ENCODE results near the gene ACTN3. TPM values are rescaled to one million over a fixed set of nuclear protein-coding genes. Genes with fewer than 3 reads are reported as not detected.

The ACTN3 gene
- total and polyA plus RNA-seq, 2 donors (not counting 1 experiment from before 2014, with no cell fraction given), result under 0.01 TPM; not detected in 1

DNA sequence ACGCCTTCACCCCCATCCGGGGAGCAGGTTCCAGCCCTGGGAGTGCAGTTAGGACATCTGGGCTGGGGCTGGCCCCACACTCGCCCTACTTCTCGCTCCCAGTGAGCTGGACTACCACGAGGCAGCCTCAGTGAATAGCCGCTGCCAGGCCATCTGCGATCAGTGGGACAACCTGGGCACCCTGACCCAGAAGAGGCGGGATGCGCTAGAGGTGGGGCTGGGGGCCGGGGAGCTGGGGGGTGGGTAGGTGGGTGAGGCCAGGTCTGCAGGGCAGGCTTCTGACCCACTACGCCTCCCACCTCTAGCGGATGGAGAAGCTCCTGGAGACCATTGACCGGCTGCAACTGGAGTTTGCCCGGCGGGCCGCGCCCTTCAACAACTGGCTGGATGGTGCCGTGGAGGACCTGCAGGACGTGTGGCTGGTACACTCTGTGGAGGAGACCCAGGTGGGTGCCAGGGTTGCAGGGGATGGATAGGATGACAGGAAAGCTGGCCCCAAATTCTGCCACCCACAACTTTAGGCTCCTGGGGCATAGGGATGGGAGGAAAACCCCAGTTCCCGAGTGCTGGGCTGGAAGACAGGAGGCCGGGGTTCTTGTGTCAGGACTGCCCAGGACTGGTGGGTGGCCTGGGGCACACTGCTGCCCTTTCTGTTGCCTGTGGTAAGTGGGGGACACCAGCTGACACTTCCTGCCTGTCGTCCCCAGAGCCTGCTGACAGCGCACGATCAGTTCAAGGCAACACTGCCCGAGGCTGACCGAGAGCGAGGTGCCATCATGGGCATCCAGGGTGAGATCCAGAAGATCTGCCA, 13.4 kb downstream of the ACTN3 start:
- no peak overlapping the region for H3K4me3 ChIP-seq (replicated peaks in 1 of 4; ENCODE audit: control extremely low read depth in 1 of 4, insufficient read depth in 1 of 4, low read depth in 3 of 4, low read length in 4 of 4)
- no peak for DNase-seq (ENCODE audit: low read depth in 2 of 2)
- H3K27ac ChIP-seq (ENCODE audit: insufficient read depth, low read length), result no peak overlapping the region
- no peaks in the 10 kb centered on the region for H4K20me1 ChIP-seq (ENCODE audit: control insufficient read depth, extremely low read depth, insufficient read depth, low read length)
- TF ChIP-seq EZH2 (IDR thresholded peaks at IDR 0.05; ENCODE audit: low read length, missing control alignments), result no peak
- H2AFZ ChIP-seq (ENCODE audit: low read length), result no peak overlapping the region
- H3K4me1 ChIP-seq (ENCODE audit: control insufficient read depth, extremely low read depth, insufficient read depth, low read length), result no peaks in the 10 kb centered on the region
- H3K36me3 ChIP-seq (ENCODE audit: control insufficient read depth, insufficient read depth, low read length), result no peaks in the 10 kb centered on the region
- H3K9ac ChIP-seq (ENCODE audit: insufficient read depth, low read length), result no peak overlapping the region
- H3K4me2 ChIP-seq (ENCODE audit: extremely low read depth, insufficient read depth, low read length), result no peak overlapping the region
- H3K27me3 ChIP-seq (ENCODE audit: control insufficient read depth, insufficient read depth, low read length), result peaks cover 16% of the 10 kb centered on the region
- H3K9me3 ChIP-seq (ENCODE audit: control insufficient read depth, insufficient read depth, low read depth, low read length), result no peaks in the 10 kb centered on the region
- H3K79me2 ChIP-seq (ENCODE audit: control insufficient read depth, insufficient read depth, low read length), result no peaks in the 10 kb centered on the region

- H3K36me3 ChIP-seq (ENCODE audit: control insufficient read depth, insufficient read depth, low read length), result no peaks in the 10 kb centered on the region
- H3K79me2 ChIP-seq (ENCODE audit: control insufficient read depth, insufficient read depth, low read length), result no peaks in the 10 kb centered on the region
- no peak overlapping the region for H2AFZ ChIP-seq (ENCODE audit: low read length)
- no peak overlapping the region for H3K4me2 ChIP-seq (ENCODE audit: extremely low read depth, insufficient read depth, low read length)
- H3K27ac ChIP-seq (ENCODE audit: insufficient read depth, low read length), result no peak overlapping the region
- H3K9ac ChIP-seq (ENCODE audit: insufficient read depth, low read length), result no peak overlapping the region
- no peaks in the 10 kb centered on the region for H4K20me1 ChIP-seq (ENCODE audit: control insufficient read depth, extremely low read depth, insufficient read depth, low read length)
- peaks cover 12% of the 10 kb centered on the region for H3K27me3 ChIP-seq (ENCODE audit: control insufficient read depth, insufficient read depth, low read length)
- no peak overlapping the region for H3K4me3 ChIP-seq (replicated peaks in 1 of 4; ENCODE audit: control extremely low read depth in 1 of 4, insufficient read depth in 1 of 4, low read depth in 3 of 4, low read length in 4 of 4)
- H3K4me1 ChIP-seq (ENCODE audit: control insufficient read depth, extremely low read depth, insufficient read depth, low read length), result no peaks in the 10 kb centered on the region
- DNase-seq (ENCODE audit: low read depth in 2 of 2), result no peak
- H3K9me3 ChIP-seq (ENCODE audit: control insufficient read depth, insufficient read depth, low read depth, low read length), result no peaks in the 10 kb centered on the region
- TF ChIP-seq EZH2 (IDR thresholded peaks at IDR 0.05; ENCODE audit: low read length, missing control alignments) (no peak), CTCF (conservative IDR thresholded peaks at IDR 0.05 in 1 of 2, IDR thresholded peaks at IDR 0.05 in 1 of 2; ENCODE audit: low read depth in 1 of 2, low read length in 2 of 2) (no peak)
Observed at GRCh38 chr11:66561178-66561974, 14.7 kb downstream of the ACTN3 start.

GRCh38 chr11:66561975-66562248, 15.2 kb downstream of the ACTN3 start:
- Histone ChIP-seq H4K20me1 (ENCODE audit: control insufficient read depth, extremely low read depth, insufficient read depth, low read length) (no peaks in the 10 kb centered on the region), H3K4me3 (replicated peaks in 1 of 4; ENCODE audit: control extremely low read depth in 1 of 4, insufficient read depth in 1 of 4, low read depth in 3 of 4, low read length in 4 of 4) (no peak overlapping the region), H3K9ac (ENCODE audit: insufficient read depth, low read length) (no peak overlapping the region), H3K27ac (ENCODE audit: insufficient read depth, low read length) (no peak overlapping the region), H2AFZ (ENCODE audit: low read length) (no peak overlapping the region), H3K9me3 (ENCODE audit: control insufficient read depth, insufficient read depth, low read depth, low read length) (no peaks in the 10 kb centered on the region), H3K36me3 (ENCODE audit: control insufficient read depth, insufficient read depth, low read length) (no peaks in the 10 kb centered on the region), H3K79me2 (ENCODE audit: control insufficient read depth, insufficient read depth, low read length) (no peaks in the 10 kb centered on the region), H3K4me2 (ENCODE audit: extremely low read depth, insufficient read depth, low read length) (no peak overlapping the region), H3K27me3 (ENCODE audit: control insufficient read depth, insufficient read depth, low read length) (peaks cover 12% of the 10 kb centered on the region), H3K4me1 (ENCODE audit: control insufficient read depth, extremely low read depth, insufficient read depth, low read length) (no peaks in the 10 kb centered on the region)
- TF ChIP-seq CTCF (conservative IDR thresholded peaks at IDR 0.05 in 1 of 2, IDR thresholded peaks at IDR 0.05 in 1 of 2; ENCODE audit: low read depth in 1 of 2, low read length in 2 of 2), result no peak
- no peak for TF ChIP-seq EZH2 (IDR thresholded peaks at IDR 0.05; ENCODE audit: low read length, missing control alignments)
- no peak for DNase-seq (ENCODE audit: low read depth in 2 of 2)

Measured in fibroblast of lung (primary cell).